Pulmonary artery endothelial cell (primary cell): ENCODE measurements around the gene KRT81. TPM values are rescaled to one million over a fixed set of nuclear protein-coding genes. Genes with fewer than 3 reads are reported as not detected.
"Not testable (repeated sequence)": the region's sequence is repeated elsewhere in the genome, so short reads cannot be mapped to it uniquely, and the experiment has no call there.

Experiments
- DNase-seq: peaks from one replicate; pipeline ENCODE4 v3.0.0-alpha.2; 2011; ENCODE audit warnings: low read depth, low spot score
- total RNA-seq: library from RNA; depleted of rRNA; stranded (reverse); fragments of >200 nt; gene quantifications from 2 replicates; pipeline ENCODE4 v1.2.3, GENCODE V29; 2014

The KRT81 gene
- total RNA-seq, 1 donor from 2014 or later, result not detected

GRCh38 chr12:52242442-52243258, 48.7 kb downstream of the KRT81 start:
- no peak for DNase-seq

- no peak for DNase-seq
These were observed 50.0 kb downstream of the KRT81 start for GRCh38 chr12:52241205-52241842.

GRCh38 chr12:52240247-52240646, 51.1 kb downstream of the KRT81 start:
- DNase-seq, result not testable (repeated sequence)

- no peak for DNase-seq
These were observed 51.6 kb downstream of the KRT81 start for GRCh38 chr12:52239767-52240166.

- DNase-seq, result no peak
These were observed 52.3 kb downstream of the KRT81 start for GRCh38 chr12:52238916-52239646.

GRCh38 chr12:52238207-52238840, 53.0 kb downstream of the KRT81 start:
- DNase-seq, result no peak

- no peak for DNase-seq
These were observed 54.8 kb downstream of the KRT81 start for GRCh38 chr12:52236386-52237050.

Other genes with a start within 250 kb of the KRT81 start
- 1.1 and 1.5 TPM in 2 replicates for gene NR4A1, start 240.1 kb downstream of the KRT81 start, total RNA-seq
- 70.2 and 92.9 TPM in 2 replicates for gene ATG101, start 221.6 kb downstream of the KRT81 start, total RNA-seq
- gene SMIM41, start 211.8 kb downstream of the KRT81 start, total RNA-seq, result 0.07 and 0.21 TPM in 2 replicates
- gene KRT80, start 99.5 kb downstream of the KRT81 start, total RNA-seq, result 2.0 and 4.9 TPM in 2 replicates
- 288 and 399 TPM in 2 replicates for gene KRT7, start 58.3 kb downstream of the KRT81 start, total RNA-seq
- gene KRT86, start 16.9 kb downstream of the KRT81 start, total RNA-seq, result 0.07 TPM in 1 of 2 replicates, not detected in the other
- gene KRT83, start 29.9 kb upstream of the KRT81 start, total RNA-seq, result not detected in 2 replicates
- under 0.01 TPM in 1 of 2 replicates, not detected in the other for gene KRT85, start 75.9 kb upstream of the KRT81 start, total RNA-seq
- gene KRT84, start 94.1 kb upstream of the KRT81 start, total RNA-seq, result not detected in 2 replicates
- not detected in 2 replicates for gene KRT82, start 114.8 kb upstream of the KRT81 start, total RNA-seq
- not detected in 2 replicates for gene KRT75, start 142.8 kb upstream of the KRT81 start, total RNA-seq
- gene KRT6B, start 160.6 kb upstream of the KRT81 start, total RNA-seq, result 0.07 and 0.18 TPM in 2 replicates
- gene KRT6C, start 182.3 kb upstream of the KRT81 start, total RNA-seq, result 0.07 TPM in 1 of 2 replicates, not detected in the other
- 0.79 and 12.6 TPM in 2 replicates for gene KRT6A, start 201.7 kb upstream of the KRT81 start, total RNA-seq
- gene KRT5, start 228.9 kb upstream of the KRT81 start, total RNA-seq, result 0.66 and 2.0 TPM in 2 replicates